Upper lobe of left lung (tissue), 6 donors: ENCODE data around the gene HTR6. TPM values are rescaled to one million over a fixed set of nuclear protein-coding genes. Genes with fewer than 3 reads are reported as not detected.
"Not testable (repeated sequence)": the region's sequence is repeated elsewhere in the genome, so short reads cannot be mapped to it uniquely, and the experiment has no call there.

Experiments used
- ATAC-seq, 2 donors: fragments of 200-7000 bp; cut with Tn5 transposase; one replicate each; pipeline ENCODE4 v1.9.1; 2022; ENCODE audit warnings: mild to moderate bottlenecking in 2 of 2, moderate library complexity in 2 of 2; ENCODE audit not compliant: low FRiP score in 2 of 2
- DNase-seq, 2 donors: peaks; one replicate each; pipeline ENCODE4 v3.0.0-alpha.2; 2019 to 2020
- H3K27ac ChIP-seq, 4 donors: fragments of 200-600 bp; sonication (generic); one replicate each; pipeline ENCODE4 v1.5.1; 2016 to 2019
- H3K27me3 ChIP-seq, 4 donors: fragments of 200-600 bp; sonication (generic); one replicate each; pipeline ENCODE4 v1.5.1; 2017 to 2019
- H3K36me3 ChIP-seq, 4 donors: fragments of 200-600 bp; sonication (generic); one replicate each; pipeline ENCODE4 v1.5.1; 2016 to 2019
- H3K4me1 ChIP-seq, 4 donors: fragments of 200-600 bp; sonication (generic); one replicate each; pipeline ENCODE4 v1.5.1; 2018 to 2019
- H3K4me3 ChIP-seq, 4 donors: fragments of 200-600 bp; sonication (generic); one replicate each; pipeline ENCODE4 v1.5.1; 2017 to 2019; ENCODE audit warnings: mild to moderate bottlenecking in 2 of 4, moderate library complexity in 1 of 4
- H3K9me3 ChIP-seq, 4 donors: fragments of 200-600 bp; sonication (generic); one replicate each; pipeline ENCODE4 v1.5.1; 2018 to 2019
- CTCF ChIP-seq, 6 experiments: fragments of 450-650 bp in 4 of 6; fragments of 200-600 bp in 2 of 6; sonication (generic) in 2 of 6; IDR thresholded peaks; one replicate each; pipeline ENCODE4 v1.5.1; 2016 to 2019; ENCODE audit warnings: antibody characterized with exemption in 6 of 6
- EP300 ChIP-seq, 4 donors: sonication (generic); formaldehyde crosslinking; IDR thresholded peaks; one replicate each; pipeline ENCODE4 v1.5.1; 2017; ENCODE audit warnings: antibody characterized with exemption in 4 of 4, control low read depth in 2 of 4
- POLR2A ChIP-seq, 4 donors: fragments of 450-650 bp; IDR thresholded peaks; one replicate each; pipeline ENCODE4 v1.5.1; 2016 to 2017; ENCODE audit warnings: antibody characterized with exemption in 4 of 4, mild to moderate bottlenecking in 2 of 4
- POLR2AphosphoS5 ChIP-seq, 2 donors: sonication (generic); formaldehyde crosslinking; IDR thresholded peaks; one replicate each; pipeline ENCODE4 v1.5.1; 2017; ENCODE audit warnings: antibody characterized with exemption in 2 of 2
- WGBS, 2 donors: methylation state at CpG; one replicate each; pipeline ENCODE4 v1.1.5; 2017 to 2018; 5-methylcytosine and 5-hydroxymethylcytosine counted together
- total RNA-seq, 6 donors: library from RNA; depleted of rRNA in 4 of 6; stranded (reverse); fragments of >200 nt in 4 of 6; gene quantifications; one replicate each; pipeline versions ENCODE4 v1.1.0 to v1.2.1, GENCODE V29; 2016 to 2021
- donor health status: DM: no; HTN: no; CAD: no; lungs with moderate emphysema.
- donor health status: DM: no; HTN: yes; CAD: no; lungs with severe emphysema.

Gene HTR6
- total RNA-seq, 6 donors from 2014 or later = not detected

DNA sequence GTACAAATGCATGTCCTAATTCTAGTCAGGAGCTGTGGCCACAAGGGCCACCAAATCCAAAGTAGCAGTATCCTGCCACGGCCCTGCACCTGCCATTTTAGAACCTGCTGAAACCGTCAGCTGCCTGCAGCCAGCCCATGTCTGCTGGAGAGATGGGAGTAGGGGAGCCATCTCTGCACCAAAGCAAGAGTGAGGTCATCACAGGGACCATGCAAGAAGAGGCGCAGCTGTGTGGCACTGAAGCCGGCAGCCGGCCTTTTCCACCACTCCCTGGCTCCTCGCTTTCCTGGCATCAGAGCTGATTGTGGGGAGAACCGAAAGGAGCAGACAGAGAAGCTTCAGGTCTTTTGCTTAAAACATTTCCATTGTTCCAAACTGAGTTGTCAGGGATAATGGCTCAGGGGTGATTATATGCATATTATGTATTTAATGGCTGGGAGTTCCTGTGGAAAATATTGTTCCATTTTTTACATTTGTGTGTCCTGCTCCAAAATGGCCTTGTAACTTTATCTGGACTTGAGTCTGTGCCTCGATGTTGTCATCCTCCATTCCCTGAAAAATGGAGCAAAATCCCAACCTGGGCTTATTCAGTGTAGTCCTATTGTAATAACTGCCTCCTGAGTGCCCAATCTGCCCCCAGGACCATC lies 39.3 kb upstream of the HTR6 start:
- Histone ChIP-seq H3K27me3 (no peaks in the 10 kb centered on the region), H3K27ac (no peak overlapping the region), H3K4me1 (no peaks in the 10 kb centered on the region), H3K36me3 (peaks cover 9 to 48% (median 42%) of the 10 kb centered on the region in 4 donors), H3K9me3 (no peaks in the 10 kb centered on the region), H3K4me3 (no peak overlapping the region)
- TF ChIP-seq EP300 (IDR thresholded peaks at IDR 0.05) = no peak
- TF ChIP-seq POLR2AphosphoS5 (IDR thresholded peaks at IDR 0.05) = no peak
- no peak for TF ChIP-seq CTCF (IDR thresholded peaks at IDR 0.05)
- TF ChIP-seq POLR2A (IDR thresholded peaks at IDR 0.05) = no peak
- ATAC-seq (no peak), DNase-seq (peak in 1 of 2 donors; percentile 16)
- 95 to 96% methylated on average over 7 to 8 of the region's 8 CpGs for WGBS, 2 donors

- TF ChIP-seq POLR2A (IDR thresholded peaks at IDR 0.05) = no peak
- no peak for TF ChIP-seq CTCF (IDR thresholded peaks at IDR 0.05)
- TF ChIP-seq EP300 (IDR thresholded peaks at IDR 0.05) = no peak
- ATAC-seq = peak; percentile 26 to 49
- no peaks in the 10 kb centered on the region for H3K27me3 ChIP-seq
- WGBS, 2 donors = 65 to 73% methylated on average over 3 of the region's 3 CpGs
- peaks cover 9 to 43% (median 40%) of the 10 kb centered on the region in 4 donors for H3K36me3 ChIP-seq
- no peaks in the 10 kb centered on the region for H3K9me3 ChIP-seq
- no peak overlapping the region for H3K4me3 ChIP-seq
- H3K27ac ChIP-seq = no peak overlapping the region
- no peaks in the 10 kb centered on the region for H3K4me1 ChIP-seq
- no peak for DNase-seq
Observed at GRCh38 chr1:19628879-19629278, 35.8 kb upstream of the HTR6 start.

- Histone ChIP-seq H3K4me1 (no peaks in the 10 kb centered on the region), H3K9me3 (no peaks in the 10 kb centered on the region), H3K27me3 (no peaks in the 10 kb centered on the region), H3K36me3 (peaks cover 9 to 40% (median 36%) of the 10 kb centered on the region in 4 donors), H3K4me3 (no peak overlapping the region), H3K27ac (no peak overlapping the region)
- ATAC-seq = no peak
- 63 to 86% methylated on average over 4 of the region's 4 CpGs for WGBS, 2 donors
- TF ChIP-seq POLR2A (IDR thresholded peaks at IDR 0.05) (no peak), CTCF (IDR thresholded peaks at IDR 0.05) (no peak), EP300 (IDR thresholded peaks at IDR 0.05) (no peak), POLR2AphosphoS5 (IDR thresholded peaks at IDR 0.05) (no peak)
- no peak for DNase-seq
Observed at GRCh38 chr1:19629357-19629756, 35.3 kb upstream of the HTR6 start.

DNA sequence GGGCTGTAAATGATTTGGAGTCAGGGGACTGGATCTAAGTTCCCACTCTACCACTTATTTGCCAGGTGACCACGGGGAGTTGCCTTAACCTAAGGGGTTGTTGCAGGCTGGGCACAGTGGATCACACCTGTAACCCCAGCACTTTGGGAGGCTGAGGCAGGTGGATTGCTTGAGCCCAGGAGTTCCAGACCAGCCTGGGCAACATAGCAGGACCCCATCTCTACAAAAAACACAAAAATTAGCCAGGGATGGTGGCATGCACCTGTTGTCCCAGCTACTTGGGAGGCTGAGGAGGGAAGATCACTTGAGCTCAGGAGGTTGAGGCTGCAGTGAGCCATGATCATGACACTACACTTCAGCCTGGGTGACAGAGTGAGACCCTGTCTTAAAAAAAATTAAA lies 34.5 kb upstream of the HTR6 start:
- H3K36me3 ChIP-seq = peaks cover 9 to 32% (median 28%) of the 10 kb centered on the region in 4 donors
- WGBS, 2 donors = 100% methylated on average over 1 of the region's 1 CpG
- not testable (repeated sequence) for H3K27ac ChIP-seq, H3K4me3 ChIP-seq, H3K9me3 ChIP-seq, ATAC-seq, H3K4me1 ChIP-seq, H3K27me3 ChIP-seq, DNase-seq

DNA sequence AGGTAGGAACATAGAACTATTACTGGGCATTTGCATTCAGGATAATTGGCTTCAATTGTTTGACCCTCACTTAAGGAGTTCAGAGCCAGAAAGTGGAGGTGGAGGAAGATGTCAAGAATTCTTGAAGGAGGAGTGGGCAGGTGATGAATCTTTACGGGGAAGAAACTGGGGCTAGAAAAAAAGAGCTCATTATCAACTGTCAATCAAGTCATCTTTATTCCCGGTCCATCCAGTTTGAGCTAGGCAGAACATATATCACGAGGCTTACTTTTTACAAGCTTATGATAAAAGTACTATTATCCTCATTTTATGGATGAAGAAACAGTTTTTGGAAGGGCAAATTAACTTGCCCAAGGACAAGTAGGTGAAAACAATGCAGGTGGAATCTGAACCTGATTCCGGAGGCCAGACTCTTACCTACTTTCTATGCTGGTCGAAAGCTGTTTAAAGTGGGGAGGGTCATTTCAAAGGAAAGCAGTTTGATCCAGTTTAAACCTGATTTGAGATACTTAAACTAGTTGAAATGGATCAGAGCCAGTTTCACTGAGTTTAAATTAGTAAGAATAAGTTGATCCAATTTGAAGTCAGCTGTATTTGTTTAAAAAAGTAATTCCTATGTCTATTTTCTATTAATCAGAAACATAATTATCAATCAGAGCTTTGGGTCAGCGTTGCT lies 33.8 kb upstream of the HTR6 start:
- H3K36me3 ChIP-seq = peaks cover 9 to 27% (median 21%) of the 10 kb centered on the region in 4 donors
- H3K4me1 ChIP-seq = no peaks in the 10 kb centered on the region
- no peak for TF ChIP-seq POLR2AphosphoS5 (IDR thresholded peaks at IDR 0.05)
- TF ChIP-seq EP300 (IDR thresholded peaks at IDR 0.05) = no peak
- TF ChIP-seq POLR2A (IDR thresholded peaks at IDR 0.05) = no peak
- no peak for TF ChIP-seq CTCF (IDR thresholded peaks at IDR 0.05)
- H3K9me3 ChIP-seq = no peaks in the 10 kb centered on the region
- no peak overlapping the region for H3K27ac ChIP-seq
- 78 to 85% methylated on average over 6 of the region's 6 CpGs for WGBS, 2 donors
- DNase-seq = no peak
- H3K4me3 ChIP-seq = no peak overlapping the region
- no peaks in the 10 kb centered on the region for H3K27me3 ChIP-seq
- no peak for ATAC-seq
